ENCODE results near the gene PALM. TPM values are rescaled to one million over a fixed set of nuclear protein-coding genes. Genes with fewer than 3 reads are reported as not detected.

The PALM gene
- total RNA-seq, 1 experiment from 2014 or later: 43.7 TPM

GRCh38 chr19:795691-796581 is 87.2 kb downstream of the PALM start:
- H2AFZ ChIP-seq (ENCODE audit: low read depth, low read length, poor library complexity, severe bottlenecking): no peak overlapping the region
- peak overlapping the region; percentile 96 for H3K27ac ChIP-seq (ENCODE audit: low read depth, low read length)
- ATAC-seq (no peak), DNase-seq (ENCODE audit: low read depth, low spot score) (no peak)
- TF ChIP-seq ZNF274 (IDR thresholded peaks at IDR 0.05; ENCODE audit: low read depth, low read length) (no peak), POLR2AphosphoS5 (IDR thresholded peaks at IDR 0.05; ENCODE audit: low read depth, low read length) (no peak; the same call in 1 of the 2 replicates), RAD21 (IDR thresholded peaks at IDR 0.05; ENCODE audit: low read depth) (no peak), EGR1 (IDR thresholded peaks at IDR 0.05; ENCODE audit: low read depth) (no peak), SRF (IDR thresholded peaks at IDR 0.05; ENCODE audit: low read depth) (no peak)
- intact Hi-C loops (cut with micrococcal nuclease): loop anchor here (2.0 to 10.0 kb wide), 2 partner anchors 133 to 449 kb away; partner anchors contain the start of genes ATP5F1D, MIDN and RNF126
- ChIA-PET CTCF (no interaction called here), RAD21 (ENCODE audit: low non-redundant PET in 1 of 2, low total read pairs in 2 of 2, uncharacterized antibody in 2 of 2, unreplicated experiment in 2 of 2) (no interaction called here), POLR2A (interaction anchor here (0.6 to 1.3 kb wide), 3 partner anchors 11 to 179 kb away, joined by 3 to 4 read pairs (median 3); no protein-coding TSS in a partner anchor)
- peak overlapping the region; percentile 95 for H3K4me2 ChIP-seq (ENCODE audit: low read length)
- peaks cover 17 to 28% of the 10 kb centered on the region in 2 experiments for H3K4me1 ChIP-seq (ENCODE audit: control insufficient read depth in 1 of 2, insufficient read depth in 2 of 2, low read length in 2 of 2)
- peaks cover 9 to 26% of the 10 kb centered on the region in 2 experiments; a peak in 2 of 4 replicates for H3K36me3 ChIP-seq (ENCODE audit: control insufficient read depth in 1 of 2, insufficient read depth in 2 of 2, low read length in 2 of 2)
- H3K27me3 ChIP-seq (ENCODE audit: insufficient read depth, low read length): no peaks in the 10 kb centered on the region
- no peaks in the 10 kb centered on the region for H3K9me2 ChIP-seq (ENCODE audit: insufficient read depth)
- no TSS peak for BruUV-seq (replicated peaks)
- H3K9me3 ChIP-seq (ENCODE audit: control insufficient read depth in 1 of 2, insufficient read depth in 1 of 2, low read depth in 1 of 2, low read length in 2 of 2): no peaks in the 10 kb centered on the region
- peaks cover 32% of the 10 kb centered on the region for H3K79me2 ChIP-seq (ENCODE audit: insufficient read depth, low read length)
- peak overlapping the region; percentile 87 for H3K9ac ChIP-seq (ENCODE audit: low read length)
- H3K4me3 ChIP-seq (replicated peaks in 1 of 2; ENCODE audit: low read depth in 1 of 2, low read length in 2 of 2): peak overlapping the region; percentile 72 to 83
- peaks cover 23% of the 10 kb centered on the region; the same call in 1 of the 2 replicates for H4K20me1 ChIP-seq (ENCODE audit: insufficient read depth)

- Histone ChIP-seq H3K9me3 (ENCODE audit: control insufficient read depth in 1 of 2, insufficient read depth in 1 of 2, low read depth in 1 of 2, low read length in 2 of 2) (no peaks in the 10 kb centered on the region), H3K9me2 (ENCODE audit: insufficient read depth) (no peaks in the 10 kb centered on the region), H3K36me3 (ENCODE audit: control insufficient read depth in 1 of 2, insufficient read depth in 2 of 2, low read length in 2 of 2) (peaks cover 14 to 36% of the 10 kb centered on the region in 2 experiments; a peak in 3 of 4 replicates), H3K4me1 (ENCODE audit: control insufficient read depth in 1 of 2, insufficient read depth in 2 of 2, low read length in 2 of 2) (peaks cover 17 to 36% of the 10 kb centered on the region in 2 experiments), H3K4me2 (ENCODE audit: low read length) (peak within 1 kb of the TSS; percentile 95), H3K27me3 (ENCODE audit: insufficient read depth, low read length) (no peaks in the 10 kb centered on the region), H3K9ac (ENCODE audit: low read length) (peak within 1 kb of the TSS; percentile 92), H3K79me2 (ENCODE audit: insufficient read depth, low read length) (peaks cover 41% of the 10 kb centered on the region), H4K20me1 (ENCODE audit: insufficient read depth) (peaks cover 33% of the 10 kb centered on the region; the same call in 1 of the 2 replicates), H3K4me3 (replicated peaks in 1 of 2; ENCODE audit: low read depth in 1 of 2, low read length in 2 of 2) (peak within 1 kb of the TSS; percentile 83 to 88), H3K27ac (ENCODE audit: low read depth, low read length) (peak within 1 kb of the TSS; percentile 96), H2AFZ (ENCODE audit: low read depth, low read length, poor library complexity, severe bottlenecking) (peak within 1 kb of the TSS; percentile 68)
- ATAC-seq: peak; percentile 86
- BruUV-seq (replicated peaks): no TSS peak
- ChIA-PET CTCF (no interaction called here), RAD21 (ENCODE audit: low non-redundant PET in 1 of 2, low total read pairs in 2 of 2, uncharacterized antibody in 2 of 2, unreplicated experiment in 2 of 2) (no interaction called here), POLR2A (interaction anchor here (0.6 to 1.3 kb wide), 6 partner anchors 12 to 180 kb away, joined by 3 to 5 read pairs (median 4); no protein-coding TSS in a partner anchor)
- DNase-seq (ENCODE audit: low read depth, low spot score): peak; percentile 100
- intact Hi-C loops (cut with micrococcal nuclease): loop anchor here (1.0 to 10.0 kb wide), 3 partner anchors 134 to 448 kb away; partner anchors contain the start of genes ATP5F1D, MIDN, RNF126 and RNU6-2
- peak; percentile 97 for TF ChIP-seq EGR1 (IDR thresholded peaks at IDR 0.05; ENCODE audit: low read depth)
- peak; percentile 43 for TF ChIP-seq TCF7L2 (IDR thresholded peaks at IDR 0.05; ENCODE audit: borderline replicate concordance, extremely low read depth, insufficient read depth, insufficient read length)
- TF ChIP-seq RAD21 (IDR thresholded peaks at IDR 0.05; ENCODE audit: low read depth): no peak
- TF ChIP-seq JUND (IDR thresholded peaks at IDR 0.05): no peak
- no peak for TF ChIP-seq FOSL1 (IDR thresholded peaks at IDR 0.05; ENCODE audit: low read depth)
- peak; percentile 96 for TF ChIP-seq SP1 (IDR thresholded peaks at IDR 0.05; ENCODE audit: low read depth)
- no peak for TF ChIP-seq REST (IDR thresholded peaks at IDR 0.05; ENCODE audit: low read depth)
- TF ChIP-seq POLR2A (IDR thresholded peaks at IDR 0.05; ENCODE audit: borderline replicate concordance, extremely low read depth, insufficient read depth, insufficient read length): peak; percentile 61
- TF ChIP-seq POLR2AphosphoS5 (IDR thresholded peaks at IDR 0.05; ENCODE audit: low read depth, low read length): peak; percentile 92
- peak; percentile 40; the same call in 1 of the 2 replicates for TF ChIP-seq SIN3A (IDR thresholded peaks at IDR 0.05; ENCODE audit: low read depth)
- TF ChIP-seq MAX (IDR thresholded peaks at IDR 0.05): peak; percentile 97
Measured at GRCh38 chr19:796692-797527, 88.2 kb downstream of the PALM start, which contains the start of gene PTBP1. Gene PTBP1 (plus strand): TSS chr19:797452. CDS start chr19:797498, 46 bp downstream.
